ENCODE results near the gene XPR1. TPM values are rescaled to one million over a fixed set of nuclear protein-coding genes. Genes with fewer than 3 reads are reported as not detected.
"Not testable (repeated sequence)": the region's sequence is repeated elsewhere in the genome, so short reads cannot be mapped to it uniquely, and the experiment has no call there.

Gene XPR1
- total and polyA plus RNA-seq, 7 experiments from 2014 or later = 5.4 to 19.7 (median 15.4) TPM

DNA sequence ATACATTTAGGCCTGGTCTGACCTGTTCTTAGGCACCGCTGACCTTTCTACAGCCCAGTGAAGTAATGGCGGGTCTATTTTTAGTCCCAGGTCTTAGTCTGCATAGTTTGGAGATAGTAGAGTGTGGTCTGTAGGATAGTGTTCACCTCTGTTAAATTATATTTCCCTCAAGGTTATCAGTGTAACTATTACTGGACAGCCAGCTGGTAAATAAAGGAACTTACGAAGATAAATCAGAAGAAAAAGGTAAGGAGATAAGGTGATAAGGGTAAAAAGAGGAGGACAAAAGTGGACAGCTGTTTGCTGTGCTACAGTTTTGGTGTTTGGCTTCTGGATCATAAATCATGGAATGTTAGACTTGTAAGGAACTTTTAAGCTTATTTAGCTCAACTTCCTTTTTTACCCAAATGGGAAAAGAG lies 8.7 kb downstream of the XPR1 start:
- H3K4me3 Mint-ChIP-seq = no peak overlapping the region
- POLR2A ChIA-PET = interaction anchor here (0.6 to 1.1 kb wide), 2 partner anchors 9 to 213 kb away, joined by 3 to 5 read pairs; partner anchors contain the start of gene XPR1
- CTCF ChIA-PET = no interaction called here

DNA sequence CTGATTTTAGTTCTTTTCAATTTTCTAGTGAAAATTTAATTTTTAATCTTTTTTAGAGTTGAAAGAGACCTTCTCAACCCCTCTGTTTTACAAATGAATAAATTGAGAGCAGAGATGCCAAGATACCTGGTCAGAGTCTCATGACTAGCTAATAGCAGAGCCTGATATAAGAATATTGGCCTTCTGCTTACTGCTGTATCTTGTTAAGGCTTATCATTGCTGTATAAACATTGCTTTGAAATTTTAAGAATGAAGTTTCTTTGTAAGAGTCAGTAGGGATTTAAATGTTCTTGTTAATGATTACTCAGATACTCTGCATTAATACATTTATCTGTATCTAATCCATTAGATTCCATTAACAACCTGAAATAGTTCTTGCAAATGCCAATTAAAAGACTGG lies 9.8 kb downstream of the XPR1 start:
- Mint-ChIP-seq H3K27me3 (no peaks in the 10 kb centered on the region), H3K4me1 (peaks cover 7 to 51% (median 36%) of the 10 kb centered on the region in 7 donors), H3K4me3 (no peak overlapping the region), H3K36me3 (peaks cover 4 to 39% (median 18%) of the 10 kb centered on the region in 5 donors), H3K27ac (no peak overlapping the region), H3K9me3 (no peaks in the 10 kb centered on the region)
- Histone ChIP-seq H3K27ac (ENCODE audit: low read depth, low read length) (no peak overlapping the region), H3K9me3 (ENCODE audit: control insufficient read depth in 2 of 3, low read length in 3 of 3) (no peaks in the 10 kb centered on the region), H3K4me1 (ENCODE audit: control insufficient read depth in 2 of 2, insufficient read depth in 2 of 2, low read length in 2 of 2) (no peaks in the 10 kb centered on the region), H3K36me3 (ENCODE audit: control insufficient read depth in 2 of 3, insufficient read depth in 3 of 3, low read length in 3 of 3) (no peaks in the 10 kb centered on the region), H3K27me3 (ENCODE audit: control insufficient read depth in 2 of 2, insufficient read depth in 2 of 2, low read length in 2 of 2) (no peaks in the 10 kb centered on the region), H3K4me3 (ENCODE audit: low read length) (no peak overlapping the region)
- CTCF ChIA-PET = no interaction called here
- intact Hi-C loops (cut with micrococcal nuclease) = no loop called here
- POLR2A ChIA-PET = no interaction called here
- no peak for ATAC-seq
- DNase-seq = no peak

More for the DNA sequence above, 8.7 kb downstream of the XPR1 start:
- Histone ChIP-seq H3K27ac (ENCODE audit: low read depth, low read length) (no peak overlapping the region), H3K4me3 (ENCODE audit: low read length) (no peak overlapping the region), H3K4me1 (ENCODE audit: control insufficient read depth in 2 of 2, insufficient read depth in 2 of 2, low read length in 2 of 2) (no peaks in the 10 kb centered on the region), H3K27me3 (ENCODE audit: control insufficient read depth in 2 of 2, insufficient read depth in 2 of 2, low read length in 2 of 2) (no peaks in the 10 kb centered on the region), H3K9me3 (ENCODE audit: control insufficient read depth in 2 of 3, low read length in 3 of 3) (no peaks in the 10 kb centered on the region), H3K36me3 (ENCODE audit: control insufficient read depth in 2 of 3, insufficient read depth in 3 of 3, low read length in 3 of 3) (no peaks in the 10 kb centered on the region)
- Mint-ChIP-seq H3K36me3 (peaks cover 4 to 33% (median 13%) of the 10 kb centered on the region in 5 donors), H3K27me3 (no peaks in the 10 kb centered on the region), H3K27ac (no peak overlapping the region), H3K4me1 (peaks cover 10 to 46% (median 39%) of the 10 kb centered on the region in 7 donors), H3K9me3 (no peaks in the 10 kb centered on the region)
- ATAC-seq (no peak), DNase-seq (no peak)
- intact Hi-C loops (cut with micrococcal nuclease) = no loop called here

DNA sequence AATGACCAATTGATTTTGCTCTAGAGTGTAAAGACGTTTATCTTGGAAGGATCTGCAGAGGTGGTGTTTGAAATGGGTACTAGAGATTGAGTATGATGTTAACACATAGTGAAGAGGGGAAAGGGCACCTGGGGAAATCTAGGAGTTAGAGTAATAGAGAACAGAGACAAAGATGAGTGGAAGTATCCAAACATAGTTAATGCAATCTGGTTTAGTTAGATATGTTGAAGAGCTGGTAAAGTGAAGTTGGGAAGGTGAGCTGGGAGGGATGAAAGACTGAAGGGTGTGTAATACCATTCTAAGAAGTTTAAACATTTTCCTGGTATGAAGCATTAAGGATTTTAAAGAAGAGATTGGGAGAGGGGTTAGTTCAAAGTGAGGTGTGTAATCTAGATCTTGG lies 11.0 kb downstream of the XPR1 start:
- CTCF ChIA-PET = no interaction called here
- H3K4me1 Mint-ChIP-seq = peaks cover 7 to 57% (median 41%) of the 10 kb centered on the region in 7 donors

DNA sequence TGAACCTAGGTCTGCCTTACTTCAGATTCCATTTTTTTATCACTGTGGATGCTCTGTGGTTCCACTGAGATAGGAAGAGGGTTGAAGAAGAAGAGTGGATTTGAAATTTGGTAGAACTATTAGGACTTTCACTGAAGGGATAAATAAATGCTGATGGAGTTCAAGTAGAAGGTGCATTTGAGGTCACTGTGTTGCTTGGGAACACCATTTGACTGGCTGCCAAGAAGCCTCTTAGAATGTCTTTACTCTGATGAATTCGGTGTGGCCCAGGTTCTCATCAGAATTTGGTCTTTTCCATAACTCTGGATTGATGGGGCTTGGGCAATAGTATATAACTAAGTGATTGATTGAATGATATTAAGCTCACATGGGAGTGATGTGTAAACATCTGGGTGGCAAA lies 11.9 kb downstream of the XPR1 start:
- no peaks in the 10 kb centered on the region for H3K27me3 Mint-ChIP-seq
- intact Hi-C loops (cut with micrococcal nuclease) = no loop called here
- DNase-seq = no peak
- H3K4me3 ChIP-seq (ENCODE audit: low read length) = no peak overlapping the region
- H3K36me3 Mint-ChIP-seq = peaks cover 4 to 39% (median 18%) of the 10 kb centered on the region in 5 donors
- H3K9me3 ChIP-seq (ENCODE audit: control insufficient read depth in 2 of 3, low read length in 3 of 3) = no peaks in the 10 kb centered on the region
- no peak overlapping the region for H3K27ac Mint-ChIP-seq
- POLR2A ChIA-PET = no interaction called here
- ATAC-seq = no peak
- no peak overlapping the region for H3K27ac ChIP-seq (ENCODE audit: low read depth, low read length)
- CTCF ChIA-PET = no interaction called here
- H3K9me3 Mint-ChIP-seq = peaks cover 0 to 2% (median 0%) of the 10 kb centered on the region in 11 donors
- no peaks in the 10 kb centered on the region for H3K27me3 ChIP-seq (ENCODE audit: control insufficient read depth in 2 of 2, insufficient read depth in 2 of 2, low read length in 2 of 2)
- no peaks in the 10 kb centered on the region for H3K4me1 ChIP-seq (ENCODE audit: control insufficient read depth in 2 of 2, insufficient read depth in 2 of 2, low read length in 2 of 2)
- H3K36me3 ChIP-seq (ENCODE audit: control insufficient read depth in 2 of 3, insufficient read depth in 3 of 3, low read length in 3 of 3) = no peaks in the 10 kb centered on the region
- no peak overlapping the region for H3K4me3 Mint-ChIP-seq
- peaks cover 7 to 57% (median 41%) of the 10 kb centered on the region in 7 donors for H3K4me1 Mint-ChIP-seq

More for the DNA sequence above, 11.0 kb downstream of the XPR1 start:
- Histone ChIP-seq H3K4me3 (ENCODE audit: low read length) (no peak overlapping the region), H3K27ac (ENCODE audit: low read depth, low read length) (no peak overlapping the region), H3K27me3 (ENCODE audit: control insufficient read depth in 2 of 2, insufficient read depth in 2 of 2, low read length in 2 of 2) (no peaks in the 10 kb centered on the region), H3K9me3 (ENCODE audit: control insufficient read depth in 2 of 3, low read length in 3 of 3) (no peaks in the 10 kb centered on the region), H3K4me1 (ENCODE audit: control insufficient read depth in 2 of 2, insufficient read depth in 2 of 2, low read length in 2 of 2) (no peaks in the 10 kb centered on the region), H3K36me3 (ENCODE audit: control insufficient read depth in 2 of 3, insufficient read depth in 3 of 3, low read length in 3 of 3) (no peaks in the 10 kb centered on the region)
- DNase-seq = no peak
- Mint-ChIP-seq H3K27ac (no peak overlapping the region), H3K9me3 (peaks cover 0 to 2% (median 0%) of the 10 kb centered on the region in 11 donors), H3K27me3 (no peaks in the 10 kb centered on the region), H3K36me3 (peaks cover 4 to 39% (median 18%) of the 10 kb centered on the region in 5 donors), H3K4me3 (no peak overlapping the region)
- ATAC-seq = no peak
- intact Hi-C loops (cut with micrococcal nuclease) = no loop called here
- POLR2A ChIA-PET = no interaction called here

DNA sequence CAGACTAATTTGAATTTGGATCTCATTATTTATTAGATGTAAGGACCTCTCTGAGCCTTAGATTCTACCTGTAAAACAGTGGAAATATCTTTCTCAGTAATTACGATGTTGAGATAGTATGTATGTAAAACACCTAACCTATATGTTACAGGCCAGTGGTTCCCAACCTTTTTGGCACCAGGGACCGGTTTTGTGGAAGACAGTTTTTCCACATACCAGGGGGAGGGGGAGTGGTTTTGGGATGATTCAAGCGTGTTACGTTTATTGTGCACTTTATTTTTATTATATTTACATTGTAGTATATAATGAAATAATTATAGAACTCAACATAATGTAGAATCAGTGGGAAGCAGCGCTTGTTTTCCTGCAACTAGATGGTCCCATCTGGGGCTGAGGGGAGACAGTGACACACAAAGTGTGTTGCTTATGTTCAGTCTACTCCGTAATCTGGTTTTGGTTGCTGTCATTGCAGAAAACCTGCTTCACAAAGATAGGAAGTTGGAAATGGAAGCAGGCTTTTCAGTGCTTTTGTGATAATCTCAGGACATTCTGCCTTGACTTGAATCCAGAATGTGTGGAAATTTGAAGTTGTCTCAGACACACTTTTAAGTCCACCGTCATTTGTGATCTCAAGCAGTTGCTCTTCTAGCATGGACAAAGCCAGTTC lies 12.8 kb downstream of the XPR1 start:
- H3K27ac ChIP-seq (ENCODE audit: low read depth, low read length) = no peak overlapping the region
- no peak overlapping the region for H3K4me3 Mint-ChIP-seq
- no peaks in the 10 kb centered on the region for H3K9me3 ChIP-seq (ENCODE audit: control insufficient read depth in 2 of 3, low read length in 3 of 3)
- no peaks in the 10 kb centered on the region for H3K36me3 ChIP-seq (ENCODE audit: control insufficient read depth in 2 of 3, insufficient read depth in 3 of 3, low read length in 3 of 3)
- no peaks in the 10 kb centered on the region for H3K27me3 Mint-ChIP-seq
- H3K36me3 Mint-ChIP-seq = peaks cover 4 to 43% (median 18%) of the 10 kb centered on the region in 5 donors
- CTCF ChIA-PET = no interaction called here
- ATAC-seq (no peak), DNase-seq (no peak)
- POLR2A ChIA-PET = no interaction called here
- intact Hi-C loops (cut with micrococcal nuclease) = no loop called here
- H3K4me1 Mint-ChIP-seq = peaks cover 10 to 58% (median 42%) of the 10 kb centered on the region in 7 donors
- H3K27ac Mint-ChIP-seq = no peak overlapping the region
- no peaks in the 10 kb centered on the region for H3K27me3 ChIP-seq (ENCODE audit: control insufficient read depth in 2 of 2, insufficient read depth in 2 of 2, low read length in 2 of 2)
- H3K4me1 ChIP-seq (ENCODE audit: control insufficient read depth in 2 of 2, insufficient read depth in 2 of 2, low read length in 2 of 2) = no peaks in the 10 kb centered on the region
- peaks cover 0 to 5% (median 0%) of the 10 kb centered on the region in 11 donors for H3K9me3 Mint-ChIP-seq
- no peak overlapping the region for H3K4me3 ChIP-seq (ENCODE audit: low read length)

DNA sequence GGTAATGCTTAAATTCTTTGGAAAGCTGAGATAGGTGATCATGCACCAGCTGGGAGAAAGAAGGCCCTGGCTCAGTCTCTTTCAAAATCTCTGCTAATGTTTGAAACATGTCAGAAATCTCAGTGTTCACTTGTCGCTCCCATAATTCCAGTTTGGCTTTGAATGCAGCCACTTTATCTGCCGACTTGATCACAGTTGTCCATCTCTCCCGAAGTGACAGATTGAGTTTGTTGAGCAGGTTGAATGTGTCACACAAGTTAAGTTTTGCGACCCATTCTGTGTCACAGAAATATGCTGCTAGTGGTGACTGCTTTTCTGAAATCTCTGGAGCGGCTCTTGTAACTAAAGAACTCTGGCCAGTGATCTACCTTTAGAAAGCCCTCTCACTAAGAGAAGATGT lies 13.4 kb downstream of the XPR1 start:
- peaks cover 13 to 58% (median 41%) of the 10 kb centered on the region in 7 donors for H3K4me1 Mint-ChIP-seq
- not testable (repeated sequence) for H3K27ac ChIP-seq (ENCODE audit: low read depth, low read length)

DNA sequence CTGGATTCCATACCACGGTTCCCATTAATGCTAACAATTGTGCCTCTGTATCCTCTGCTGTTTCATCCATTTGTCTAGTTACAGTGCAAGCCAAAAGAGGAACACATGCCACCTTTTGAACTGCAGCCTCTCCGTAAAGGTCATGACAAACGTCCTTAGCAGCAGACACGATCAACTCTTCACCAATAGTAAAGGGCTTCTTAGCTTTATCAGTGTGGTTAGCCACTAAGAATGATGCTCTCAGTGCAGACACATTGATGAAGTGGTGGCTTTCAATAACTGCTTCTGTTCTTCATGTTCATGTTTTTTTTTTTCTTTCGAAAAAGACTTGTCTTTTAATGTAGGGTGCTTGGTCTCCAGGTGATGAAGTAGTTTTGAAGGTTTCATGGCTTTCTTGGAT lies 14.3 kb downstream of the XPR1 start:
- peaks cover 0 to 6% (median 0%) of the 10 kb centered on the region in 11 donors for H3K9me3 Mint-ChIP-seq
- no peaks in the 10 kb centered on the region for H3K27me3 ChIP-seq (ENCODE audit: control insufficient read depth in 2 of 2, insufficient read depth in 2 of 2, low read length in 2 of 2)
- CTCF ChIA-PET = no interaction called here
- POLR2A ChIA-PET = no interaction called here
- H3K4me3 Mint-ChIP-seq = no peak overlapping the region
- H3K27ac Mint-ChIP-seq = no peak overlapping the region
- H3K36me3 ChIP-seq (ENCODE audit: control insufficient read depth in 2 of 3, insufficient read depth in 3 of 3, low read length in 3 of 3) = no peaks in the 10 kb centered on the region
- no peaks in the 10 kb centered on the region for H3K4me1 ChIP-seq (ENCODE audit: control insufficient read depth in 2 of 2, insufficient read depth in 2 of 2, low read length in 2 of 2)
- H3K36me3 Mint-ChIP-seq = peaks cover 4 to 47% (median 26%) of the 10 kb centered on the region in 5 donors
- H3K4me3 ChIP-seq (ENCODE audit: low read length) = no peak overlapping the region
- DNase-seq = no peak
- no peaks in the 10 kb centered on the region for H3K27me3 Mint-ChIP-seq
- peaks cover 10 to 56% (median 39%) of the 10 kb centered on the region in 7 donors for H3K4me1 Mint-ChIP-seq
- no peak for ATAC-seq
- intact Hi-C loops (cut with micrococcal nuclease) = no loop called here
- no peaks in the 10 kb centered on the region for H3K9me3 ChIP-seq (ENCODE audit: control insufficient read depth in 2 of 3, low read length in 3 of 3)
- H3K27ac ChIP-seq (ENCODE audit: low read depth, low read length) = no peak overlapping the region

More for the DNA sequence above, 13.4 kb downstream of the XPR1 start:
- H3K27me3 Mint-ChIP-seq; H3K36me3 ChIP-seq (ENCODE audit: control insufficient read depth in 2 of 3, insufficient read depth in 3 of 3, low read length in 3 of 3); H3K9me3 Mint-ChIP-seq; H3K4me3 Mint-ChIP-seq; H3K27ac Mint-ChIP-seq; H3K9me3 ChIP-seq (ENCODE audit: control insufficient read depth in 2 of 3, low read length in 3 of 3); CTCF ChIA-PET; H3K27me3 ChIP-seq (ENCODE audit: control insufficient read depth in 2 of 2, insufficient read depth in 2 of 2, low read length in 2 of 2); intact Hi-C loops (cut with micrococcal nuclease); ATAC-seq; H3K4me1 ChIP-seq (ENCODE audit: control insufficient read depth in 2 of 2, insufficient read depth in 2 of 2, low read length in 2 of 2); DNase-seq; H3K4me3 ChIP-seq (ENCODE audit: low read length); POLR2A ChIA-PET: not testable (repeated sequence)
- H3K36me3 Mint-ChIP-seq = peaks cover 4 to 48% (median 21%) of the 10 kb centered on the region in 5 donors

Data from naive thymus-derived CD4-positive, alpha-beta T cell (primary cell).